CD4-positive, alpha-beta T cell treated with Interferon gamma for 1 hour (primary cell): ENCODE results near the gene TLDC2.
"Not testable (repeated sequence)": the region's sequence is repeated elsewhere in the genome, so short reads cannot be mapped to it uniquely, and the experiment has no call there.

ENCODE experiments used
- DNase-seq: peaks from one replicate; pipeline ENCODE4 v3.0.0-alpha.2; 2020

The TLDC2 gene

DNA sequence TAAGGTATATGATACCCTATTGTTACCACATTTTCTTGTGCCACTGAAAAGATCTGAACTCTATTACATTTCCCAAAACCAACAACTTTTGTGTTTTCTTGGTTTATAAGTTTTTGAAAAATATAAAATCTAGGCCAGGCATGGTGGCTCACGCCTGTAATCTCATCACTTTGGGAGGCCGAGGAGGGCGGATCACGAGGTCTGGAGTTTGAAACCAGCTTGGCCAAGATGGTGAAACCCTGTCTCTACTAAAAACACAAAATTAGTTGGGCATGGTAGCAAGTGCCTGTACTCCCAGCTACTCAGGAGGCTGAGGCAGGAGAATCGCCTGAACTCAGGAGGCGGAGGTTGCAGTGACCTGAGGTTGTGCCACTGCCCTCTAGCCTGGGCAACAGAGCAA, 41.3 kb downstream of the TLDC2 start:
- no peak for DNase-seq

GRCh38 chr20:36917943-36918342, 42.0 kb downstream of the TLDC2 start:
- no peak for DNase-seq

- no peak for DNase-seq
Observed at GRCh38 chr20:36919715-36920333, 43.9 kb downstream of the TLDC2 start.

DNA sequence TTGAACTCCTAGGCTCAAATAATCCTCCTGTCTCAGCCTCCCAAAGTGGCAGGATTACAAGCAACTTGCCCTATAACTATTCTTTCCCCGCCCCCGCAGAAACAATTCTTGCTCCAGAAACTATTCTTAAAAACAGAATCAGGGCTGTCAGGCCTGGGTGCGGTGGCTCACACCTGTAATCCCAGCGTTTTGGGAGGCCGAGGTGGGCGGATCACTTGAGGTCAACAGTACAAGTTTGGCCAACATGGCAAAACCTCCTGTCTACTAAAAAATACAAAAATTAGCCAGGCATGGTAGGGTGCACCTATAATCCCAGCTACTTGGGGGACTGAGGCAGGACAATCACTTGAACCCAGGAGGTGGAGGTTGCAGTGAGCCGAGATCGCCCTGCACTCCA, 44.4 kb downstream of the TLDC2 start:
- no peak for DNase-seq

GRCh38 chr20:36924167-36925045, 48.5 kb downstream of the TLDC2 start:
- no peak for DNase-seq

- no peak for DNase-seq
Observed at GRCh38 chr20:36925234-36925633, 49.3 kb downstream of the TLDC2 start.

DNA sequence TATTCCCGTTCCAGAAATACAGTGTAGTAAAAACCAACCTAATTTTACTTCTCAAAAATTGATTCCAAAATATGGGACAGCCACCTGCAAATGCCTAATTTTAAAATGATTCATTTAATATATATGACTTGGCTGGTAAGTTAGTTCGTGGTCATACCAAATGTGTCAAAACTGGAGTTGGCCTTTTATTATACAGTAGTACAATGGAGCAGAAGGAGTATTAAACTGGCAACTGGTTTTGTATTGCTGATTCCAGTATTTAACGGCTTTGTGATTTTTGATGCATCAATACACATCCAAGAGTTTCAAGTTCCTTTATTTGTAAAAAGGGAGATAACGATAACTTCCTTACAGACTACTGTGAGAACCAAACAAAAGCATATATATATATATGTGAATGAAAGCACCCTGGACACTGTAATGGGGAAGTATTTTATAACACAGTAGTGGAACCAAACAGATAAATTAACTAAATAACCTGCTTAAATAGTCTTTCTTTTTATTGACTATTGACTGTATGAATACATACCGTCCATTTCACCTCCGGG, 50.8 kb downstream of the TLDC2 start:
- DNase-seq, result no peak

DNA sequence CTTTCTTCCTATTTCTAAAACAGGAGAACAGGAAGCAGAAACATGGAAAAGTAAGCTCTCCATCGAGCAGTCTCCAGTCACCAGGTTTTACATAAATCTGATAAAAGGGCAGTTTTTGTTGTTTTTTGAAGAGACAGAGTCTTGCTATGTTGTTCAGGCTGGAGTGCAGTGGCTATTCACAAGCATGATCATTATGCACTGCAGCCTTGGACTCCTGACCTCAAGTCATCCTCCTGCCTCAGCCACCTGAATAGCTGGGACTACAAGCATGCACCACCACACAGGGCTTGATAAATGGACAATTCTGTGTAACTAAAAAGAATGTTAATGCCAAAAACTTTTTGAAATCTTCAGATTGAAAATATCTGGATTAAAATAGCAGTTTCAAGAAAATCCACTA, 51.8 kb downstream of the TLDC2 start:
- DNase-seq, result no peak

DNA sequence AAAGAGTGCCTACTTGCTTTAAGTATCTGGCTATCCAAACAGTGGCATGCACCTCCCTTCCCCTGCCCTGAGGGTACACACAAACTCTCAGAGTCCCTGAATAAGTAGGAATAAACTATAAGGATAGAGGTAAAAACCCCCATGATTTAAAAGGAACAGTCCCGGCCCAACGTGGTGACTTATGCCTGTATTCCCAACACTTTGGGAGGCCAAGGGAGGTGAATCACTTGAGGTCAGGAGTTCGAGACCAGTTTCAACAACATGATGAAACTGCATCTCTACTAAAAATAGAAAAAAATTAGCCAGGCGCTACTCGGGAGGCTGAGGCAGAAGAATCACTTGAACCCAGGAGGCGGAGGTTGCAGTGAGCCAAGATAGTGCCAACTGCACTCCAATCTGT, 53.4 kb downstream of the TLDC2 start:
- DNase-seq, result no peak

DNA sequence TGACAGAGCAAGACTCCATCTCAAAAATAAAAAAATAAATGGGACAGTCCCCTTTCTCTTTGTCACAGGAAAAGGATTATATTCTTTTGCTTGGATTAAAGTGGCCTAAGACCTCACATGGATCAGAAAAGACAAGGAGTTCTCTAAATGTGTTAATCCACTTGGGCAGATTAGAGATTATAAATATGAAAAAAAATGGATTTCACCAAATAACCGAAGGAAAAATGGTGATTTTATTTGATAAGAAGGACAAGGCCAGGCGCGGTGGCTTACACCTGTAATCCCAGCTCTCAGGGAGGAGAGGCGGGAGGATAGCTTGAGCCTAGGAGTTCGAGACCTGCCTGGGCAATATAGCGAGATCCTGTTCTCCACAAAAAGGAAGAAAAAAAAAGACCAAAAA, 53.8 kb downstream of the TLDC2 start:
- DNase-seq, result no peak

GRCh38 chr20:36932067-36932466, 56.1 kb downstream of the TLDC2 start:
- not testable (repeated sequence) for DNase-seq

DNA sequence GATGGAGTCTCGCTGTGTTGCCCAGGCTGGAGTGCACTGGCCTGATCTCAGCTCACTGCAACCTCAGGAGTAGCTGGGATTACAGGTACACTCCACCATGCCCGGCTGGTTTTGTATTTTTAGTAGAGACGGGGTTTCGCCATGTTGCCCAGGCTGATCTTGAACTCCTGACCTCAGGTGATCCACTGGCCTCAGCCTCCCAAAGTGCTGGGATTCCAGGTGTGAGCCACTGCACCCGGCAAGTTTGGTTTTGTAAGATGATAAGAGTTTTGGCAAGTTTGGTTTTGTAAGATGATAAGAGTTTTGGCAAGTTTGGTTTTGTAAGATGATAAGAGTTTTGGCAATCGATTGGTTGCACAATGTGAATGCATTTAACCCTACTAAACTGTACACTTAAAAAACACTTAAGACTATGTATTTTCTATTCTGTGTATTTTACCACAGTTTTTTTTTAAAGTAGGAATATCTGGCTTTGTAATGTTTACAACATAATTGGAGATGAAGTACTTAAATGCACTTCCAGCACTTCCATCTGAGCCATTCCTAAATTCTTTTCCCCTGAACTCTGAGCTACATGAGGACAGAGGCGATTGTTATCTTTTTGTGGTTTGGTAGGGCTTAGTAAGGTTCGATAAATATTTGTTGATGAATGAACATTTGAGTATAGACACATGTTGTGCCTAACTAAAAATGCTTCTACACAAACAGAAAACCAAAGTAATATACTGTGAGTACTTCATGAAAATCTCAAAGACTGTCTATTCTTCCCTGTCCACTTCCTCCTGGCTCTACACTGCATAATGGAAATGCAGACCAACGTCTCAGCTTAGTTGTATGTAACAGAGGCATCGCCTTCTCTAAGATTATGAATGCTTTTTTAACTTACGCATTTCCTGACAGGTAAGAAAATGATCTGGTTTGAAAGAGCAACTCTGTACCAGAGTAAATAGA, 56.8 kb downstream of the TLDC2 start:
- no peak for DNase-seq

GRCh38 chr20:36933571-36933970, 57.6 kb downstream of the TLDC2 start:
- DNase-seq, result not testable (repeated sequence)

GRCh38 chr20:36936341-36936740, 60.4 kb downstream of the TLDC2 start:
- no peak for DNase-seq

GRCh38 chr20:36936761-36937401, 60.9 kb downstream of the TLDC2 start:
- DNase-seq, result not testable (repeated sequence)

DNA sequence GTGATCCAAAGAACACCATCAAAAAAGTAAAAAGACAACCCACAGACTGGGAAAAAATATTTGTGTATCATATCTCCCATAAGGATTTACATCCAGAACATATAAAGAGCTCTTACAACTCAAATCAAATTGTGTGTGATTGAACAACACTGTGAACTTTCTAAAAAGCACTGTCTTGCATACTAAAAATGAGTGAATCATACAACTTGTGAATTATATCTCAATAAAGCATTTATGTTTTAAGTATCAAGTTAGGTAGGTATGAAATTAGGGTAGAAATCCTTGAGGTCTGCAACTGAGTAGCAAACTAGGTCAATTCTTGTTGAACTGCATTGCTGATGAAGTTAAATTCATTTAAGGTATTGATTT, 61.4 kb downstream of the TLDC2 start:
- DNase-seq, result no peak

DNA sequence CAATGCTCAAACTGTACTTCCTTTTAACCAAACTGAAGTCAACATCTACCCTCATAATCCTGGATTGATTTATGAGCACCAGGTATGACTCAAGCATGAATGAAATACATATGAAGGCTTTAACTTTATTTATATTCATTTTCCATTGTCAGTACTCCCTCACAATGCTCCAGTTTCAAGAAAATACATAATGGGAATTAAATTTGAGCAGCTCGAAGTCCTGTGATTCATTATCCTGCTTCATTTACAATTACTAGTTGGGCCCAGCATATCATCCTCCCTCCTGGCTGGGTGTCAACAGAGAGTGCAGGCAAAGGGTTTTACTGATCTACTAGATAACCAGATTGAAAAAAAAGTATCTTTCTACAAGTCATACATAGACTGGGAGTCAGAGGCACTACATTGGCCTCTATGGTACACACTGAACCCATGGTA, 65.5 kb downstream of the TLDC2 start:
- no peak for DNase-seq
